T-helper 1 cell treated with Interleukin-12 subunit alpha and Interleukin-12 subunit beta and Interleukin-4 antibody, amounts not matched to agents 30 μg/mL and 1 μg/mL, for 36 hours (primary cell): ENCODE results near the gene RHOF.

ENCODE experiments used
- H3K27ac Mint-ChIP-seq: one replicate; pipeline ENCODE4 v1.8.0; 2021; ENCODE audit warnings: mild to moderate bottlenecking, mixed read lengths
- H3K27me3 Mint-ChIP-seq: one replicate; pipeline ENCODE4 v1.8.0; 2021; ENCODE audit warnings: low read depth, mixed read lengths
- H3K36me3 Mint-ChIP-seq: one replicate; pipeline ENCODE4 v1.8.0; 2021; ENCODE audit warnings: low read depth, mixed read lengths
- H3K4me1 Mint-ChIP-seq: one replicate; pipeline ENCODE4 v1.8.0; 2021; ENCODE audit warnings: low read depth, mixed read lengths
- H3K4me3 Mint-ChIP-seq: one replicate; pipeline ENCODE4 v1.8.0; 2021; ENCODE audit warnings: mild to moderate bottlenecking, moderate library complexity, mixed read lengths
- H3K9me3 Mint-ChIP-seq: one replicate; pipeline ENCODE4 v1.8.0; 2021; ENCODE audit warnings: mixed read lengths

RHOF gene

DNA sequence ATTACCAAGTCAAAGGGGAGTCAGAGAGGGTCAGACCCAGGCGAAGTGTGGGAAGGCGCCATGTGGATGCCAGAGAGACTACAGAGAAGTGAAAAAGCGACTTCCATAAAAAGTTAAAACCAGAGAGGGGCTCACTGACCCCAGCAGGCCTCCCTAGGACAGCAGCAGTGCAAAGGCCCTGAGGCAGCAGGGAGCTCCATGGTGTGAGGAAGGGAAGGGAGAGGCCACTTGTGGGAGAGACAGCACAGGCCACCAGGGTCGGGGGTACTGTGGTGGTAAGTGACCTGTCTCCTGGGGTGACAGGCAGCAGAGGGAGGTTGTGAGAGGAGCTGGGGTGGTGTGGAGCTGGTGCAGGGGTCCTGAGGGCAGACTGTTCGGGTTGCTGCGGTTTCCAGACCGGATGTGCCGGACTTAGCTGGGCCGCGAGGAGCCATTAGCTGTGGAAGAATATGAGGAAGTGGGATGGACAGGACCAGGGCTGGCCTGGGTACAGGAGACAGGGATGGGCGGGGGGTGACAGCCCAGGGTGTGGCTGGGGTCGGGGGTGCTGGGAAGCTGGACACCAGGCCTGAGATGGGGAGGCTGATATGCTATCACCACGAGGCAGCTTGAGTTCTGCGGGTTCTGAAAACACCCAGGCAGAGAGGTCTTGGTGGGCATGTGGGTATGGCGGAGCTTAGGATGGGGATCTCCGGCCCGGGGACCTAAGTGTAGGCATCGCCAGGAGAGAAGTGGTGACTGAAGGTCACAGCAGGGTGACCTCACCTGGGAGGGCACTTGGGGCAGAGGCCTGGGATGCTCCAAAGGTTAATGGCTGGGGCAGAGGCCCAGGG, 33.0 kb upstream of the RHOF start:
- H3K4me1 Mint-ChIP-seq: peaks cover 5% of the 10 kb centered on the region
- H3K27ac Mint-ChIP-seq: peak overlapping the region; percentile 17
- no peak overlapping the region for H3K4me3 Mint-ChIP-seq
- H3K27me3 Mint-ChIP-seq: no peaks in the 10 kb centered on the region
- peaks cover 46% of the 10 kb centered on the region for H3K36me3 Mint-ChIP-seq
- H3K9me3 Mint-ChIP-seq: no peaks in the 10 kb centered on the region

DNA sequence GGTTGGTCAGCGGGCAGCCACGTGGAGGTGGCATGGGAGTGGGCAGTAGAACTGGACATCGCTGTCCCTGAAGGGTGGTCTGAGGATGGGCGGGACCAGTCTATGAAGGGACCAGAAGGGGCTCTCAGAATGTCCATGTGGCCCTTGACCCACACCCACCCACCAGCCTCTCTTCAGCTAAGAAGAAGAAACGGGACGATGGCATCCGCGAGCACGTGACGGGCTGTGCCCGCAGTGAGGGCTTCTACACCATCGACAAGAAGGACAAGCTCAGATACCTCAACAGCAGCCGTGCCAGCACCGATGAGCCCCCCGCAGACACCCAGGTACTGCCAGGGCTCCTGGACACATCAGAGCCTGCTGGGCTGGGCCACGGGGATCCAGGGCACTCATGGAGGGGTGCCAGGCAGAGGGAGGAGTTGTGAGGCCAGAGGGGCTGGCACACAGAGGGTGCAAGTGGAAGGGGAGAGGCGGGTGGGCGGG, 31.6 kb upstream of the RHOF start:
- H3K36me3 Mint-ChIP-seq: peaks cover 46% of the 10 kb centered on the region
- no peaks in the 10 kb centered on the region for H3K9me3 Mint-ChIP-seq
- no peak overlapping the region for H3K4me3 Mint-ChIP-seq
- no peaks in the 10 kb centered on the region for H3K27me3 Mint-ChIP-seq
- no peak overlapping the region for H3K27ac Mint-ChIP-seq
- peaks cover 5% of the 10 kb centered on the region for H3K4me1 Mint-ChIP-seq

DNA sequence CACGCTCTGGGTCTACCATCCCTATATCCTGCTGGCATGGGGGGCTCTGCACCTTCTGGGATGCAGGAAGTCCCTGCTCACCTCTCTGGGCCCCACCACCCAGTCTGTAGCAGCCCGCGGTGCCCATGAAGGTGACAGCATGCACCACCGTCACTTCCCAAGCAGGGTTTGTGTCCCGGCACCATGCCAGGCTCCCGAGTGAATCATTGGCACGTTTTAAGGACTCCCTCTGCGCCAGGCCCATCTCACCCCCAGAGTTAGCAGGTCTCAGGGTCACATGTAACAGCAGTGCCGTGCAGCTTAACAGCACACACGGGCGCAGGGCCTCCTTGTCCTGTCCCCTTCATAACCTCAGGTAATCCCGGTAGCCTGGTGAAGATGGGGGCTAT, 30.2 kb upstream of the RHOF start:
- no peaks in the 10 kb centered on the region for H3K27me3 Mint-ChIP-seq

DNA sequence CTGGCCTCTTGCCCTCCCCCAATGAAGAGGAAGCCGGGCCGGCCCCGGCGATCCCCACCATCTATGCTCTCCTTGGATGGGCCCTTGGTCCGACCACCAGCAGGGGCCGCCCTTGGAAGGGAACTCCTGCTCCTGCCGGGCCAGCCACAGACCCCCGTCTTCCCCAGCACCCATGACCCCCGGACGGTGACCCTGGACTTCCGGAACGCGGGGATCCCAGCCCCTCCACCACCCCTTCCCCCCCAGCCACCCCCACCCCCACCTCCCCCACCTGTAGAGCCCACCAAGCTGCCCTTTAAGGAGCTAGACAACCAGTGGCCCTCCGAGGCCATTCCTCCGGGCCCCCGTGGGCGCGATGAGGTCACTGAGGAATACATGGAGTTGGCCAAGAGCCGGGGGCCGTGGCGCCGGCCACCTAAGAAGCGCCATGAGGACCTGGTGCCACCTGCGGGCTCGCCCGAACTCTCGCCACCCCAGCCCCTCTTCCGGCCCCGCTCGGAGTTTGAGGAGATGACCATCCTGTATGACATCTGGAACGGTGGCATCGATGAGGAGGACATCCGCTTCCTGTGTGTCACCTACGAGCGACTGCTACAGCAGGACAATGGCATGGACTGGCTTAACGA, 29.7 kb upstream of the RHOF start:
- H3K9me3 Mint-ChIP-seq: no peaks in the 10 kb centered on the region
- peaks cover 43% of the 10 kb centered on the region for H3K36me3 Mint-ChIP-seq
- no peaks in the 10 kb centered on the region for H3K27me3 Mint-ChIP-seq
- H3K27ac Mint-ChIP-seq: no peak overlapping the region
- H3K4me1 Mint-ChIP-seq: peaks cover 5% of the 10 kb centered on the region
- H3K4me3 Mint-ChIP-seq: no peak overlapping the region

More for the DNA sequence above, 30.2 kb upstream of the RHOF start:
- H3K4me3 Mint-ChIP-seq: no peak overlapping the region
- no peak overlapping the region for H3K27ac Mint-ChIP-seq
- peaks cover 5% of the 10 kb centered on the region for H3K4me1 Mint-ChIP-seq
- no peaks in the 10 kb centered on the region for H3K9me3 Mint-ChIP-seq
- peaks cover 48% of the 10 kb centered on the region for H3K36me3 Mint-ChIP-seq

DNA sequence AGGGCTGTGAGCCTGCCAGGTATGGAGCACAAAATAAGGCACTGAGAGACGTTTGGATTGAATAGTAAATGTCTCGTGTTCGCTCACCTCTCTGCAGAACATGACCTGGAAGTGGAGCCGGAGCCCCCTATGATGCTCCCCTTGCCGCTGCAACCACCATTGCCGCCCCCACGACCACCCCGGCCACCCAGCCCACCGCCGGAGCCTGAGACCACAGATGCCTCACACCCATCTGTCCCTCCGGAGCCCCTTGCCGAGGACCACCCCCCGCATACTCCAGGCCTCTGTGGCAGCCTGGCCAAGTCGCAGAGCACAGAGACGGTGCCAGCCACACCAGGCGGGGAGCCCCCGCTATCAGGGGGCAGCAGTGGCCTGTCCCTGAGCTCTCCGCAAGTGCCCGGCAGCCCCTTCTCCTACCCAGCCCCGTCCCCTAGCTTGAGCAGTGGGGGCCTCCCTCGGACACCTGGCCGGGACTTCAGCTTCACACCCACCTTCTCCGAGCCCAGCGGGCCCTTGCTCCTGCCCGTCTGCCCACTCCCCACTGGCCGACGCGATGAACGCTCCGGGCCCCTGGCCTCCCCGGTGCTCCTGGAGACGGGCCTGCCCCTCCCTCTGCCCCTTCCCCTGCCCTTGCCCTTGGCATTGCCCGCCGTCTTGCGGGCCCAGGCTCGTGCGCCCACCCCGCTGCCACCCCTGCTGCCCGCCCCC, 29.1 kb upstream of the RHOF start:
- no peak overlapping the region for H3K27ac Mint-ChIP-seq
- peaks cover 5% of the 10 kb centered on the region for H3K4me1 Mint-ChIP-seq
- H3K36me3 Mint-ChIP-seq: peaks cover 46% of the 10 kb centered on the region
- H3K9me3 Mint-ChIP-seq: no peaks in the 10 kb centered on the region
- no peak overlapping the region for H3K4me3 Mint-ChIP-seq
- H3K27me3 Mint-ChIP-seq: no peaks in the 10 kb centered on the region

DNA sequence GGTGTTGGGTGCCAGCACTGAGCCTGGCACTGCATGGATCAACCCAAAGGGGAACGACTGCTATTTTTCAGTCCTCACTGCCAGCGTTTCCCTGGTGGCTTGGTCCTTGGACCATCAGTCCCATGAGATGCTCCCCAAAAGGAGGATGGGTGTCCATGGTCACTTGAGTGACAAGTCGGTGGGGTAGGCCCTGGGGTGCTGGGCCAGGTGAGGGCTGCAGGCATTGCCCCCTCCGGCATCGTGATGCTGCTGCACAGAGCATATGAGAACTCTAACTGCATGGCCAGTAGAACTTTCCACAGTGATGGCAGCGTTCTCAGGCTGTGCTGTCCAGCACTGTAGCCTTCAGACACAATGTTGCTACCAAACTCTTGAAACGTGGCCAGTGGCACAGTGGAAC, 26.6 kb upstream of the RHOF start:
- no peak overlapping the region for H3K4me3 Mint-ChIP-seq
- peaks cover 46% of the 10 kb centered on the region for H3K36me3 Mint-ChIP-seq
- no peaks in the 10 kb centered on the region for H3K9me3 Mint-ChIP-seq
- H3K27me3 Mint-ChIP-seq: no peaks in the 10 kb centered on the region
- peaks cover 3% of the 10 kb centered on the region for H3K4me1 Mint-ChIP-seq
- no peak overlapping the region for H3K27ac Mint-ChIP-seq

DNA sequence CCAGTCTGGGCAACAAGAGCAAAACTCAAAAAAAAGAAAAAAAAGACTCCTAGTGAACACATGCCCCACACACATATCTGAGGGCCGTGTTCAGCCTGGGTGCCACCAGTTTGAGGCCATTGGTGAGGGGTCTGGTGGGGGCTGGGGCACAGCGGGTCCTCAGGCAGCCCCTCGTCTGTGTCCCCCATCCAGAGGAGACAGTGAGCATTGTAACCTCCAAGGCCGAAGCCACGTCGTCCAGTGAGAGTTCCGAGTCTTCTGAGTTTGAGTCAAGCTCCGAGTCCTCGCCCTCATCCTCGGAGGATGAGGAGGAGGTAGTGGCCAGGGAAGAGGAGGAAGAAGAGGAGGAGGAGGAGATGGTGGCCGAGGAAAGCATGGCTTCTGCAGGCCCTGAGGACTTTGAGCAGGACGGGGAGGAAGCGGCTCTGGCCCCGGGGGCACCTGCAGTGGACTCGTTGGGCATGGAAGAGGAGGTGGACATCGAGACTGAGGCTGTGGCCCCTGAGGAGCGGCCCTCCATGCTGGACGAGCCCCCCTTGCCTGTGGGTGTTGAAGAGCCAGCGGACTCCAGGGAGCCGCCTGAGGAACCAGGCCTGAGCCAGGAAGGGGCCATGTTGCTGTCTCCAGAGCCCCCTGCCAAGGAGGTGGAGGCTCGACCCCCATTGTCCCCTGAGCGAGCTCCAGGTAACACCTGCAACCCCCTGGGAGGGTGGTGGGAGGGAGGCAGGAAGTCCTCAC, 25.9 kb upstream of the RHOF start:
- Mint-ChIP-seq H3K4me3 (no peak overlapping the region), H3K36me3 (peaks cover 43% of the 10 kb centered on the region), H3K9me3 (no peaks in the 10 kb centered on the region), H3K27ac (no peak overlapping the region), H3K4me1 (peaks cover 3% of the 10 kb centered on the region), H3K27me3 (no peaks in the 10 kb centered on the region)

DNA sequence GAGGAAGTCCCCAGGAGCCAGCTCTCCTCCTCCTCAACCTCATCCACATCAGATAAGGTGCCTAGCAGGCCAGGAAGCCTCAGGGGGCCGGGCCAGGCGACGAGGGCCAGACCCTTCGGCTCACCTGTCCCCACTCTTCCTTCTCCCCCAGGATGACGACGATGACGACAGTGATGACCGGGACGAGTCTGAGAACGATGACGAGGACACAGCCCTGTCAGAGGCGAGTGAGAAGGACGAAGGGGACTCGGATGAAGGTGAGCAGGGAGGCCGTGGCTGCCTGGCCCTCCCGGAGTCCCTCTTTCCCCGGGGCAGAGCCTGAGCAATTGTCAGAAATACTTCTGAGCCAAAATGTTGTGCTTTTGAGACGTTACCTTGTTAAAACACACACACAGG, 24.2 kb upstream of the RHOF start:
- H3K4me3 Mint-ChIP-seq: no peak overlapping the region
- H3K4me1 Mint-ChIP-seq: peaks cover 13% of the 10 kb centered on the region
- no peak overlapping the region for H3K27ac Mint-ChIP-seq
- peaks cover 41% of the 10 kb centered on the region for H3K36me3 Mint-ChIP-seq
- H3K9me3 Mint-ChIP-seq: no peaks in the 10 kb centered on the region
- H3K27me3 Mint-ChIP-seq: no peaks in the 10 kb centered on the region

DNA sequence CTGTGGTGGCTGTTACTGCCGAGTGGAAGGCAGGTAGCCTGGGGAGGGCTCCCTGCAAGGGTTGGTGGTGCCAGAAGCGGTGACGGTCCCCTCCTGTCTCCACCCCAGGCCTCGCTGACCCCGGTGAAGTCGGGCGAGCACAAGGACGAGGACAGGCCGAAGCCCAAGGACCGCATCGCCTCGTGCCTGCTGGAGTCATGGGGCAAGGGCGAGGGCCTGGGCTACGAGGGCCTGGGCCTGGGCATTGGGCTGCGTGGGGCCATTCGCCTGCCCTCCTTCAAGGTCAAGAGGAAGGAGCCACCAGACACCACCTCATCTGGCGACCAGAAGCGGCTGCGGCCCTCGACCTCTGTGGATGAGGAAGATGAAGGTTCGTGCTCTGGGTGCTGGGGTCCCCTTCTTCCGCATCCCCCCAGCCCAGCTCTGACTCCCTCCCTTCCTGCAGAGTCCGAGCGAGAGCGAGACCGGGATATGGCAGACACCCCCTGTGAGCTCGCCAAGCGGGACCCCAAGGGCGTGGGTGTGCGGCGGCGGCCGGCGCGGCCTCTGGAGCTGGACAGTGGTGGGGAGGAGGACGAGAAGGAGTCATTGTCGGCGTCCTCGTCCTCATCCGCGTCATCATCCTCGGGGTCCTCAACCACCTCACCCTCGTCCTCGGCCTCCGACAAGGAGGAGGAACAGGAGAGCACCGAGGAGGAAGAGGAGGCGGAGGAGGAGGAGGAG, 23.6 kb upstream of the RHOF start:
- Mint-ChIP-seq H3K27me3 (no peaks in the 10 kb centered on the region), H3K4me3 (no peak overlapping the region), H3K9me3 (no peaks in the 10 kb centered on the region), H3K4me1 (peaks cover 15% of the 10 kb centered on the region), H3K27ac (no peak overlapping the region), H3K36me3 (peaks cover 39% of the 10 kb centered on the region)

DNA sequence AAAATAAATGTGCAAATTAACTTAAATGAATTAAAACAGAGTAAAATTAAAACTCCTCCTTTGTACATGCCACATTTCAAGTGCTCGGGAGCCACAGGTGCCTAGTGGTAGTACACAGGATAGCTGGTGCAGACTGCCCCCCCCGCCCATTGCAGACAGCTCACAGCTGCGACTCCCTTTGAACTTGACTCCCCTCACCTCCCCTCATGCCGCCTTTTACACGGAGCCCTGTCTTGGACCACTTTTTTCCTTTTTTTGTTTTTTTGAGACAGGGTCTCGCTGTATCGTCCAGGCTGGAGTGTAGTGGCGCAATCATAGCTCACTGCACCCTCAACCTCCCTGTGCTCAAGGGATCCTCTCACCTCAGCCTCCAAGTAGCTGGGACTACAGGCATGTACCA, 21.8 kb upstream of the RHOF start:
- no peaks in the 10 kb centered on the region for H3K9me3 Mint-ChIP-seq
- H3K4me1 Mint-ChIP-seq: peaks cover 24% of the 10 kb centered on the region
- H3K4me3 Mint-ChIP-seq: no peak overlapping the region
- no peaks in the 10 kb centered on the region for H3K27me3 Mint-ChIP-seq
- peaks cover 35% of the 10 kb centered on the region for H3K36me3 Mint-ChIP-seq
- H3K27ac Mint-ChIP-seq: no peak overlapping the region

DNA sequence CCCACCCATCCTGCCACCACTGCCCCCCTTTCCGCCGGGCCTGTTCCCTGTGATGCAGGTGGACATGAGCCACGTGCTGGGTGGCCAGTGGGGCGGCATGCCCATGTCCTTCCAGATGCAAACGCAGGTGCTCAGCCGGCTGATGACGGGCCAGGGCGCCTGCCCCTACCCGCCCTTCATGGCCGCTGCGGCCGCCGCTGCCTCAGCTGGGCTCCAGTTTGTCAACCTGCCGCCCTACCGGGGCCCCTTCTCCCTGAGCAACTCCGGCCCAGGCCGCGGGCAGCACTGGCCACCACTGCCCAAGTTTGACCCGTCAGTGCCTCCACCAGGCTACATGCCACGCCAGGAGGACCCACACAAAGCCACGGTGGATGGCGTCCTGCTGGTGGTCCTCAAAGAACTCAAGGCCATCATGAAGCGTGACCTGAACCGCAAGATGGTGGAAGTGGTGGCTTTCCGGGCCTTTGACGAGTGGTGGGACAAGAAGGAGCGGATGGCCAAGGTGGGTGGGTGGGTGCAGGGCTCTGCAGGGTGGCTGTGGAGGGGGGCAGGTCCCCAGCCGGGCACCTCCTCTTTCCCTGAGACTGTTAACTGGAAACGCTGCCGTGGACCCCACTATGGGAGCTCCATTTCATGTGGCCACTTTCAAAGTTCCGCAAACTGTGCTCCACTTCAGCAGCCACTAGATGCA, 21.1 kb upstream of the RHOF start:
- Mint-ChIP-seq H3K4me3 (no peak overlapping the region), H3K9me3 (no peaks in the 10 kb centered on the region), H3K27me3 (no peaks in the 10 kb centered on the region), H3K4me1 (peaks cover 24% of the 10 kb centered on the region), H3K36me3 (peaks cover 38% of the 10 kb centered on the region), H3K27ac (no peak overlapping the region)

DNA sequence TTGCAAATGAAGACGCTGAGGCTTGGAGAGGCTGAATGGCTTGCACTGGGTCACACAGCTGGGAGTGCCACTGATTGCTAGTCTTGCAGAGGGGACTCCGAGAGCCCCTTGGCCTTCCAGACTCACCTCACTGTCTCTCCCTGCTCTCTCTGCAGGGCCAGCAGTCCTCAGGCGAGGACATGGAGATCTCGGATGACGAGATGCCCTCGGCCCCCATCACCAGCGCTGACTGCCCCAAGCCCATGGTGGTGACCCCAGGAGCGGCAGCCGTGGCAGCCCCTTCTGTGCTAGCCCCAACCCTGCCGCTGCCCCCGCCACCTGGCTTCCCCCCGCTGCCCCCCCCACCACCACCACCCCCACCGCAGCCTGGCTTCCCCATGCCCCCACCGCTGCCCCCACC, 20.5 kb upstream of the RHOF start:
- no peaks in the 10 kb centered on the region for H3K9me3 Mint-ChIP-seq

More for the DNA sequence above, 20.5 kb upstream of the RHOF start:
- peaks cover 40% of the 10 kb centered on the region for H3K36me3 Mint-ChIP-seq
- H3K27ac Mint-ChIP-seq: no peak overlapping the region
- H3K4me1 Mint-ChIP-seq: peaks cover 24% of the 10 kb centered on the region
- H3K27me3 Mint-ChIP-seq: no peaks in the 10 kb centered on the region
- H3K4me3 Mint-ChIP-seq: no peak overlapping the region
